Measurements from ENCODE around the gene SYT2. TPM values are rescaled to one million over a fixed set of nuclear protein-coding genes. Genes with fewer than 3 reads are reported as not detected.
"Not testable (repeated sequence)": the region's sequence is repeated elsewhere in the genome, so short reads cannot be mapped to it uniquely, and the experiment has no call there.

The SYT2 gene
- total RNA-seq, 4 donors from 2014 or later, result 0.23 to 0.59 TPM; not detected in 2

DNA sequence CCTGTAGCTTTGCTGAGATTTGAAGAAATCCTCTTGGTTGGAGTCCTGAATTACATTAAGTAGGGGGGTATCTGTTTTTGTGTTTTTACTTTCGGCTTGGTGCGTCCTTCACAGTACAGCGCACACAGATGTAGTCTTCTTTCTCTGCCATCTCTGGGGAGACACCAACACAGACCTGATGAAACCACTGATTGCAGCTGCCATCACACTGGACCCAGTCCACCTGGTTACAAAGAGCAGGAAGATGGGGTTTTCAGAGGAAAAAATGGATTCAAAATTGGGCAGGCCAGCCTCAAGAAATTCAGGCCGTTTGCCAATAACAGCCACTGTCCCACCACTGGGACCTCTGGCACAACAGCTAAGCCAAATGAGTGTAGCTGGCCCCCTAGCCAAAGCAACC lies 18.7 kb upstream of the SYT2 start:
- Histone ChIP-seq H3K4me1 (no peaks in the 10 kb centered on the region), H3K36me3 (peaks cover 7 to 98% of the 10 kb centered on the region in 2 donors)
- no peak for ATAC-seq

DNA sequence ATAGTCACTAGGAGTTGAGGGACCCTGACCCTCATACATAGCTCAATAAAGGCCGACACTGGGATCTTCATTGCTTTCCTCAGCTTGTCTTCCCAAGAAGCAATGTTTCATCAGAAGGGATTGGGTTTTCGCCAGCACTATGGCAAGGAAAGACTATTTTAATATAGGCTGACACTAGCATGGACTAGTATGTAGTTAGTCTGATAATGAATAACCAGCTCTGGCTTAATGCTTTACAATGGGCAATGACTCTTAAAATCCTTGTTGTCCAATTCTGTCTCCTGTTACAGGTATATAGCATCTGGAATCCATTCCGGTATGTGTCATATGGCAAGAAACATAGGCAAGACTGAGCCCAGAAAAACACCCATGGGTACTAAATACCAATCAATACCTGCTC lies 15.3 kb upstream of the SYT2 start:
- peaks cover 7 to 64% of the 10 kb centered on the region in 2 donors for H3K36me3 ChIP-seq
- WGBS, 2 donors (ENCODE audit: low coverage in 1 of 2), result 88 to 94% methylated on average over 3 of the region's 3 CpGs

More for the DNA sequence above, 18.7 kb upstream of the SYT2 start:
- 65 to 89% methylated on average over 3 of the region's 4 CpGs for WGBS, 2 donors (ENCODE audit: low coverage in 1 of 2)
- TF ChIP-seq, protein P1, sequence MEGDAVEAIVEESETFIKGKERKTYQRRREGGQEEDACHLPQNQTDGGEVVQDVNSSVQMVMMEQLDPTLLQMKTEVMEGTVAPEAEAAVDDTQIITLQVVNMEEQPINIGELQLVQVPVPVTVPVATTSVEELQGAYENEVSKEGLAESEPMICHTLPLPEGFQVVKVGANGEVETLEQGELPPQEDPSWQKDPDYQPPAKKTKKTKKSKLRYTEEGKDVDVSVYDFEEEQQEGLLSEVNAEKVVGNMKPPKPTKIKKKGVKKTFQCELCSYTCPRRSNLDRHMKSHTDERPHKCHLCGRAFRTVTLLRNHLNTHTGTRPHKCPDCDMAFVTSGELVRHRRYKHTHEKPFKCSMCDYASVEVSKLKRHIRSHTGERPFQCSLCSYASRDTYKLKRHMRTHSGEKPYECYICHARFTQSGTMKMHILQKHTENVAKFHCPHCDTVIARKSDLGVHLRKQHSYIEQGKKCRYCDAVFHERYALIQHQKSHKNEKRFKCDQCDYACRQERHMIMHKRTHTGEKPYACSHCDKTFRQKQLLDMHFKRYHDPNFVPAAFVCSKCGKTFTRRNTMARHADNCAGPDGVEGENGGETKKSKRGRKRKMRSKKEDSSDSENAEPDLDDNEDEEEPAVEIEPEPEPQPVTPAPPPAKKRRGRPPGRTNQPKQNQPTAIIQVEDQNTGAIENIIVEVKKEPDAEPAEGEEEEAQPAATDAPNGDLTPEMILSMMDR (IDR thresholded peaks at IDR 0.05), result no peak
- no peak for TF ChIP-seq EP300 (IDR thresholded peaks at IDR 0.05)
- no peaks in the 10 kb centered on the region for H3K9me3 ChIP-seq
- no peak overlapping the region for H3K4me3 ChIP-seq
- no peaks in the 10 kb centered on the region for H3K27me3 ChIP-seq
- no peak overlapping the region for H3K27ac ChIP-seq

DNA sequence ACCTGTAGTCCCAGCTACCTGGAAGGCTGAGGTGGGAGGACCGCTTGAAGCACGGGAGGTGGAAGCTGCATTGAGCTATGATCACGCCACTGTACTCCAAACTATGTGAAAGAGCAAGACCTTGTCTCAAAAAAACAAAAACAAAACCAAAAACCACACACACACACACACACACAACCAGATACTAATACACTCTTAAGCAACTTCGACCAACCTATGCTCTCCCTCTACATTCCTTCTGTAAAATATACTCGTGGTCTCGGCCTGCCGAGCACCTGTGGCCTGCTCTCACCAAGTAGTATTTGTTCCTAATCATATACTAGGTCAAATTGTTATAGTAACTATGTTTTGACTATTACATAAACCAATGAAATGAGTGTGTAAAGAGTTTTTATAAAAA lies 13.5 kb upstream of the SYT2 start:
- Histone ChIP-seq H3K4me1 (no peaks in the 10 kb centered on the region), H3K9me3 (no peaks in the 10 kb centered on the region), H3K4me3 (no peak overlapping the region), H3K27me3 (no peaks in the 10 kb centered on the region), H3K36me3 (peaks cover 7 to 46% of the 10 kb centered on the region in 2 donors), H3K27ac (no peak overlapping the region)
- ATAC-seq, result no peak
- 79 to 88% methylated on average over 5 to 7 of the region's 7 CpGs for WGBS, 2 donors (ENCODE audit: low coverage in 1 of 2)
- no peak for TF ChIP-seq POLR2A (IDR thresholded peaks at IDR 0.05)
- no peak for TF ChIP-seq POLR2AphosphoS5 (IDR thresholded peaks at IDR 0.05)
- TF ChIP-seq EP300 (IDR thresholded peaks at IDR 0.05), result no peak
- TF ChIP-seq, protein P1 (IDR thresholded peaks at IDR 0.05), result no peak

More for the DNA sequence above, 15.3 kb upstream of the SYT2 start:
- ATAC-seq, result no peak
- TF ChIP-seq, protein P1 (IDR thresholded peaks at IDR 0.05), result no peak
- TF ChIP-seq POLR2A (IDR thresholded peaks at IDR 0.05), result no peak
- no peak for TF ChIP-seq POLR2AphosphoS5 (IDR thresholded peaks at IDR 0.05)
- no peak for TF ChIP-seq EP300 (IDR thresholded peaks at IDR 0.05)
- Histone ChIP-seq H3K4me3 (no peak overlapping the region), H3K27ac (no peak overlapping the region), H3K27me3 (no peaks in the 10 kb centered on the region), H3K9me3 (no peaks in the 10 kb centered on the region), H3K4me1 (no peaks in the 10 kb centered on the region)

DNA sequence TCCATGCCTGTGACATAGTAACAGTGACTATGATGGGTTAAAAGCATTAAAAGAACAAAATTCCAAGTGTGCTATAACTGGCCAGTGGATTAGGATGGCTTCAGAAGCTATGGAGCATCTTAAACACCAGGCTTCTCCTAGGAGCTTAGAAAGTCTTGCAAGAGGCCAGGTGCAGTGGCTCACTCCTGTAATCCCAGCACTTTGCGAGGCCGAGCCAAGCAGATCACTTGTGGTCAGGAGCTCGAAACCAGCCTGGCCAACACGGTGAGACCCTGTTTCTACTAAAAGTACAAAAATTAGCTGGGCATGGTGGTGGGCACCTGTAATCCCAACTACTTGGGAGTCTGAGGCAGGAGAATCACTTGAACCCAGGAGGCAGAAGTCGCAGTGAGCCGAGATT lies 12.8 kb upstream of the SYT2 start:
- ATAC-seq, H3K4me3 ChIP-seq, H3K27me3 ChIP-seq, H3K4me1 ChIP-seq, H3K27ac ChIP-seq, H3K9me3 ChIP-seq: not testable (repeated sequence)
- H3K36me3 ChIP-seq, result peaks cover 3 to 39% of the 10 kb centered on the region in 2 donors
- 67 to 100% methylated on average over 1 to 6 of the region's 6 CpGs for WGBS, 2 donors (ENCODE audit: low coverage in 1 of 2)

DNA sequence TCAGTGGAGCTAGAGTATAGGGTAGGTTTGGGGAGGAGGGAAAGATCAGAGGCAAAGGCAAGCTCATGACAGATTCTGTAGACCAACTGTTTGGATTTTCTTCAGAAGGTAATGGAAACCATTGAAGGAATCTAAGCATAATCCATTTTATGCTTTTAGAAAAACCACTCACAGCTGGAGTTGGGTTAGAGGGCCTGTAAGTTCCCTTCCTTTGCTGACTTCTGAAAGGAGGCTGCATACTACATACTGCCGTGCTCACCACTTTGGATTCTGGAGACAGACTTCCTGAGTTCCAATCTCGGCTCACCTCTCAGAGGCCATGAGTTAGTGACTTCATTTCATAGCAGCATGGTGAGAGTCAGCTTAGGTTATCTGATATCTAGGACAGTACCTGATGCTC lies 6.4 kb upstream of the SYT2 start:
- Histone ChIP-seq H3K36me3 (no peaks in the 10 kb centered on the region), H3K27ac (no peak overlapping the region), H3K9me3 (no peaks in the 10 kb centered on the region), H3K4me1 (no peaks in the 10 kb centered on the region), H3K4me3 (no peak overlapping the region), H3K27me3 (peaks cover 2% of the 10 kb centered on the region)
- WGBS, 2 donors (ENCODE audit: low coverage in 1 of 2), result 86 to 90% methylated on average over 2 of the region's 2 CpGs
- no peak for TF ChIP-seq EP300 (IDR thresholded peaks at IDR 0.05)
- TF ChIP-seq, protein P1 (IDR thresholded peaks at IDR 0.05), result no peak
- no peak for TF ChIP-seq POLR2AphosphoS5 (IDR thresholded peaks at IDR 0.05)
- TF ChIP-seq POLR2A (IDR thresholded peaks at IDR 0.05), result no peak
- ATAC-seq, result no peak

DNA sequence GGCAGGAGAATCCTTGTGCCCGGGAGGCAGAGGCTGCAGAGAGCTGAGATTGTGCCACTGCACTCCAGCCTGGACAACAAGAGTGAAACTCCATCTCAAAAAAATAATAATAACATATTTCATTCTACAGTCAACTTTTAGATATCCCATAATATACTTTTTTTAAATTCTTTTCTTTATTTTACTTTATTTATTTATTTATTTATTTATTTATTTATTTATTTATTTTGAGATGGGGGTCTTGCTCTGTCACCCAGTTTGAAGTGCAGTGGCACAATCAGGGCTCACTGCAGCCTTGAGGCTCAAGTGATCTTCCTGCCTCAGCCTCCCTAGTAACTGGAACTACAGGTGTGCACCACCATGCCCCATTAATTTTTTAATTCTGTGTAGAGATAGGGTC lies 3.9 kb upstream of the SYT2 start:
- H3K36me3 ChIP-seq, H3K9me3 ChIP-seq, H3K4me3 ChIP-seq, ATAC-seq, H3K27ac ChIP-seq: not testable (repeated sequence)
- peaks cover 27% of the 10 kb centered on the region for H3K27me3 ChIP-seq
- peaks cover 0 to 16% (median 16%) of the 10 kb centered on the region in 3 donors for H3K4me1 ChIP-seq
- WGBS, 2 donors (ENCODE audit: low coverage in 1 of 2), result 67 to 100% methylated on average over 1 of the region's 1 CpG

Data from gastroesophageal sphincter (tissue), 4 donors.